SK-N-SH treated with all-trans-retinoic acid at 6 μM for 48 hours (cell line): ENCODE results near the gene CDKN2AIPNL.

ENCODE experiments used
- ATAC-seq: fragments of 200-7000 bp; cut with Tn5 transposase; 3 replicates; pipeline ENCODE4 v1.9.1; 2020; ENCODE audit warnings: mild to moderate bottlenecking, moderate library complexity
- BACH2 ChIP-seq: fragments of 250-450 bp; sonication (Bioruptor Pico); IDR thresholded peaks from 2 replicates; pipeline ENCODE4 v1.9.0; 2021; ENCODE audit warnings: mild to moderate bottlenecking, borderline replicate concordance
- CREB5 ChIP-seq: fragments of 250-450 bp; sonication (Bioruptor Pico); IDR thresholded peaks from 2 replicates; pipeline ENCODE4 v1.5.1; 2020; ENCODE audit warnings: low read depth, mild to moderate bottlenecking, moderate library complexity
- CSDC2 ChIP-seq: fragments of 250-450 bp; sonication (Bioruptor Pico); IDR thresholded peaks from 2 replicates; pipeline ENCODE4 v1.5.0; 2020; ENCODE audit warnings: mild to moderate bottlenecking, moderate library complexity
- CSRNP3 ChIP-seq: fragments of 250-450 bp; sonication (Bioruptor Pico); IDR thresholded peaks from 2 replicates; pipeline ENCODE4 v1.5.1; 2021; ENCODE audit warnings: mild to moderate bottlenecking, moderate library complexity
- ESRRG ChIP-seq: fragments of 250-450 bp; sonication (Bioruptor Pico); IDR thresholded peaks from 2 replicates; pipeline ENCODE4 v1.6.1; 2021; ENCODE audit warnings: mild to moderate bottlenecking
- GLIS3 ChIP-seq: fragments of 250-450 bp; sonication (Bioruptor Pico); IDR thresholded peaks from 2 replicates; pipeline ENCODE4 v1.5.0; 2020; ENCODE audit warnings: mild to moderate bottlenecking, moderate library complexity
- ISL1 ChIP-seq: fragments of 250-450 bp; sonication (Bioruptor Pico); IDR thresholded peaks from 2 replicates; pipeline ENCODE4 v2.1.2; 2022; ENCODE audit warnings: mild to moderate bottlenecking, moderate library complexity
- OSR1 ChIP-seq: fragments of 250-450 bp; sonication (Bioruptor Pico); IDR thresholded peaks from 2 replicates; pipeline ENCODE4 v1.8.0; 2022; ENCODE audit warnings: moderate library complexity, mild to moderate bottlenecking, inconsistent platforms
- PPARA ChIP-seq: fragments of 250-450 bp; sonication (Bioruptor Pico); IDR thresholded peaks from 2 replicates; pipeline ENCODE4 v1.5.0; 2020; ENCODE audit warnings: mild to moderate bottlenecking, borderline replicate concordance
- RARB ChIP-seq: fragments of 250-450 bp; sonication (Bioruptor Pico); IDR thresholded peaks from 2 replicates; pipeline ENCODE4 v1.8.0; 2021; ENCODE audit warnings: mild to moderate bottlenecking, moderate library complexity
- TCF4 ChIP-seq: fragments of 250-450 bp; sonication (Bioruptor Pico); IDR thresholded peaks from 2 replicates; pipeline ENCODE4 v1.8.0; 2021; ENCODE audit warnings: mild to moderate bottlenecking, moderate library complexity, borderline replicate concordance
- TOX ChIP-seq: fragments of 250-450 bp; sonication (Bioruptor Pico); IDR thresholded peaks from 2 replicates; pipeline ENCODE4 v1.8.0; 2021; ENCODE audit warnings: mild to moderate bottlenecking, moderate library complexity, borderline replicate concordance
- TSHZ2 ChIP-seq: fragments of 250-450 bp; sonication (Bioruptor Pico); IDR thresholded peaks from 2 replicates; pipeline ENCODE4 v1.5.0; 2020; ENCODE audit warnings: mild to moderate bottlenecking, moderate library complexity
- ZC3H10 ChIP-seq: fragments of 250-450 bp; sonication (Bioruptor Pico); IDR thresholded peaks from 2 replicates; pipeline ENCODE4 v1.5.1; 2021; ENCODE audit warnings: mild to moderate bottlenecking, moderate library complexity
- ZFP3 ChIP-seq: fragments of 250-450 bp; sonication (Bioruptor Pico); IDR thresholded peaks from 2 replicates; pipeline ENCODE4 v1.5.0; 2020; ENCODE audit warnings: mild to moderate bottlenecking, moderate library complexity
- ZFP30 ChIP-seq: fragments of 450-650 bp; formaldehyde crosslinking; IDR thresholded peaks from 2 replicates; pipeline ENCODE4 v1.5.0; 2022; ENCODE audit warnings: mild to moderate bottlenecking, moderate library complexity
- ZNF565 ChIP-seq: fragments of 450-650 bp; formaldehyde crosslinking; conservative IDR thresholded peaks from 2 replicates; pipeline ENCODE4 v1.5.0; 2020; ENCODE audit warnings: low read depth, mild to moderate bottlenecking, moderate library complexity
- ZNF70 ChIP-seq: fragments of 450-650 bp; formaldehyde crosslinking; IDR thresholded peaks from 2 replicates; pipeline ENCODE4 v1.5.0; 2020; ENCODE audit warnings: mild to moderate bottlenecking, moderate library complexity
- ZNF8 ChIP-seq: fragments of 450-650 bp; formaldehyde crosslinking; IDR thresholded peaks from 2 replicates; pipeline ENCODE4 v1.5.0; 2020; ENCODE audit warnings: mild to moderate bottlenecking, moderate library complexity
- TF ChIP-seq, protein P1 (sequence below): fragments of 250-450 bp; sonication (Bioruptor Pico); IDR thresholded peaks from 2 replicates; pipeline ENCODE4 v1.8.0; 2021; ENCODE audit warnings: low read depth, mild to moderate bottlenecking, moderate library complexity, borderline replicate concordance
- TF ChIP-seq, protein P2 (sequence below): fragments of 250-450 bp; sonication (Bioruptor Pico); IDR thresholded peaks from 2 replicates; pipeline ENCODE4 v1.8.0; 2020; ENCODE audit warnings: mild to moderate bottlenecking, moderate library complexity, borderline replicate concordance

The CDKN2AIPNL gene

DNA sequence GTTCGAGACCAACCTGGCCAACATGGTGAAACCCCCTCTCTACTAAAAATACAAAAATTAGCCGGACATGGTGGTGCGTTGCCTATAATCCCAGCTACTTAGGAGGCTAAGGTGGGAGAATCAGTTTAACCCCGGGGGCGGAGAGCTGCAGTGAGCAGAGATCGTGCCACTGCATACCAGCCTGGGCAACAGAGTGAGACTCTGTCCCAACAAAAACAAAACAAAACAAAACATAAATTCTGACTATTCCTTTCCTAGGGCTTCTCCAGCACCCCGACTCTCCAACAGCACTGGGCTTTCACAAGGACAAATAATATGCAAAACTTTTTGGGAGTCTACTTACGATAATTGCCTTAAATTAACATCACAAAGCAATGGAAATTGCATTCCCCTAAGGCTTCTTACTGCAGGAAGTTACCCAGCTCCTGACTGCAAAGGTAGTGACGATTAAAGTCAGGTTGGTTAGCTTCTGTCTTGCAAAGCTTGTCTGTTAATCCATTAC is 15.9 kb upstream of the CDKN2AIPNL start (continued):
- TF ChIP-seq TSHZ2 = no peak

DNA sequence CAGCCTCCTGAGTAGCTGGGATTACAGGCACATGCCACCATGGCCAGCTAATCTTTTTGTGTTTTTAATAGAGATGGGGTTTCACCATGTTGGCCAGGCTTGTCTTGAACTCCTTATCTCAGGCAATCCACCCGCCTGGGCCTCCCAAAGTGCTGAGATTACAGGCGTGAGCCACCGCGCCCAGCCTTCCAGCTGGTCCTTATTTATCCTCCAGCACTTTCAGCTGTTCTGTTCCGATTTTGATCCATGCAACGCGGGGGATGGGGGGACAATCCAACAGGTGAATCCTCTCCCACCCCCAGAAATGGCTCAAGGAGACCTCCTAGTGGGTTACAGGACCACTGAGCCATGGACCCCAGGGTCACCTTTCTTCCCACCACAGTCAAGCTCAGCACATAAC is 14.7 kb upstream of the CDKN2AIPNL start:
- no peak for TF ChIP-seq ZNF70 (CRISPR knock-in tag)
- no peak for TF ChIP-seq TCF4 (CRISPR knock-in tag)
- TF ChIP-seq ZFP3 (CRISPR knock-in tag) = no peak
- no peak for TF ChIP-seq CREB5 (CRISPR knock-in tag)
- no peak for TF ChIP-seq OSR1 (CRISPR knock-in tag)
- no peak for TF ChIP-seq PPARA
- no peak for TF ChIP-seq ZC3H10
- TF ChIP-seq RARB (CRISPR knock-in tag) = no peak
- TF ChIP-seq BACH2 (CRISPR knock-in tag) = no peak
- no peak for TF ChIP-seq GLIS3 (CRISPR knock-in tag)
- TF ChIP-seq ZNF565 (CRISPR knock-in tag) = no peak
- TF ChIP-seq, protein P1, sequence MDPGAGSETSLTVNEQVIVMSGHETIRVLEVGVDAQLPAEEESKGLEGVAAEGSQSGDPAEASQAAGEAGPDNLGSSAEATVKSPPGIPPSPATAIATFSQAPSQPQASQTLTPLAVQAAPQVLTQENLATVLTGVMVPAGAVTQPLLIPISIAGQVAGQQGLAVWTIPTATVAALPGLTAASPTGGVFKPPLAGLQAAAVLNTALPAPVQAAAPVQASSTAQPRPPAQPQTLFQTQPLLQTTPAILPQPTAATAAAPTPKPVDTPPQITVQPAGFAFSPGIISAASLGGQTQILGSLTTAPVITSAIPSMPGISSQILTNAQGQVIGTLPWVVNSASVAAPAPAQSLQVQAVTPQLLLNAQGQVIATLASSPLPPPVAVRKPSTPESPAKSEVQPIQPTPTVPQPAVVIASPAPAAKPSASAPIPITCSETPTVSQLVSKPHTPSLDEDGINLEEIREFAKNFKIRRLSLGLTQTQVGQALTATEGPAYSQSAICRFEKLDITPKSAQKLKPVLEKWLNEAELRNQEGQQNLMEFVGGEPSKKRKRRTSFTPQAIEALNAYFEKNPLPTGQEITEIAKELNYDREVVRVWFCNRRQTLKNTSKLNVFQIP = no peak
- TF ChIP-seq, protein P2, sequence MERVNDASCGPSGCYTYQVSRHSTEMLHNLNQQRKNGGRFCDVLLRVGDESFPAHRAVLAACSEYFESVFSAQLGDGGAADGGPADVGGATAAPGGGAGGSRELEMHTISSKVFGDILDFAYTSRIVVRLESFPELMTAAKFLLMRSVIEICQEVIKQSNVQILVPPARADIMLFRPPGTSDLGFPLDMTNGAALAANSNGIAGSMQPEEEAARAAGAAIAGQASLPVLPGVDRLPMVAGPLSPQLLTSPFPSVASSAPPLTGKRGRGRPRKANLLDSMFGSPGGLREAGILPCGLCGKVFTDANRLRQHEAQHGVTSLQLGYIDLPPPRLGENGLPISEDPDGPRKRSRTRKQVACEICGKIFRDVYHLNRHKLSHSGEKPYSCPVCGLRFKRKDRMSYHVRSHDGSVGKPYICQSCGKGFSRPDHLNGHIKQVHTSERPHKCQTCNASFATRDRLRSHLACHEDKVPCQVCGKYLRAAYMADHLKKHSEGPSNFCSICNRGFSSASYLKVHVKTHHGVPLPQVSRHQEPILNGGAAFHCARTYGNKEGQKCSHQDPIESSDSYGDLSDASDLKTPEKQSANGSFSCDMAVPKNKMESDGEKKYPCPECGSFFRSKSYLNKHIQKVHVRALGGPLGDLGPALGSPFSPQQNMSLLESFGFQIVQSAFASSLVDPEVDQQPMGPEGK (CRISPR knock-in tag) = no peak
- TF ChIP-seq CSDC2 (CRISPR knock-in tag) = no peak
- TF ChIP-seq CSRNP3 = no peak
- TF ChIP-seq ISL1 = no peak
- no peak for TF ChIP-seq TOX
- no peak for TF ChIP-seq ESRRG (CRISPR knock-in tag)
- no peak for TF ChIP-seq ZFP30 (CRISPR knock-in tag)
- TF ChIP-seq ZNF8 (CRISPR knock-in tag) = no peak
- ATAC-seq = no peak

DNA sequence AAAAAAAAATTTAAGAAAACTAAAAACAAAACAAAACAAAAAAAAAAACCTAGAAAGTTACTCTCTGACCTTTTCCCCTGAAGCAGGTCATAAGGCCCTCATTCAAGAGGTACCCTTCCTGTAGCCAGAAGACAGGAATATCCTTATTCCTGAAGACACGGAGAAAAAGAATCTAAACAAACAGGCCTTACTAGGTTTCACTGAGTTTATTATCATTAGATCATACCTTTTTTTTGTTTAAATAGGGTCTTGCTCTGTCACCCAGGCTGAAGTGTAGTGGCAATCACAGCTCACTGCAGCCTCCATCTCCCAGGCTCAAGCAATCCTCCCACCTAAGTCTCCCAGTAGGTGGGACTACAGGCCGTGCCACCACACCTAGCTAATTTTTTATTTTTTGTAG is 11.7 kb upstream of the CDKN2AIPNL start:
- no peak for ATAC-seq
- TF ChIP-seq ZC3H10 = no peak
- no peak for TF ChIP-seq TOX
- no peak for TF ChIP-seq OSR1 (CRISPR knock-in tag)
- no peak for TF ChIP-seq TSHZ2
- no peak for TF ChIP-seq ZNF565 (CRISPR knock-in tag)
- no peak for TF ChIP-seq GLIS3 (CRISPR knock-in tag)
- TF ChIP-seq RARB (CRISPR knock-in tag) = no peak
- TF ChIP-seq BACH2 (CRISPR knock-in tag) = no peak
- TF ChIP-seq CREB5 (CRISPR knock-in tag) = no peak
- no peak for TF ChIP-seq ISL1
- TF ChIP-seq, protein P2 (CRISPR knock-in tag) = no peak
- no peak for TF ChIP-seq CSRNP3
